ENCODE results near the gene CRLF1.

DNA sequence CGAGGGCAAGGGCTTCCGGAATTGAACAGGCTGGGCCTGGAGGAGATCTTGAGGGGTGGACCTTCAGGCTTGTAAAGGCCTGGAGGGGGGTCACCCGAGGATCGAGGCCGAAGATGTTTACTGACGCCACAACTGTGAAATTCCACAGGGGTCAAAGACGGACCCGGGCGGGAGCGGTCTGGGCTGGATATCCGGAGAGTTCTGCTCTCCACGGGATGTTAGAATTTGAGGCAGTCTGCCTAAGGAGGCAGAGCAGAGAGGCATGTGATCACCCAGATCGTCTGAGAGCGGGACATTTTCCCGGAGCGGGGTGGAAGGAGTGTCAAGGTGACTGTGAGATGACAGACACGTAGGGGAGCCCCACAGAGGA is 43.4 kb upstream of the CRLF1 start:
- no peak for TF ChIP-seq CTCF (IDR thresholded peaks at IDR 0.05; ENCODE audit: low read length)
- TF ChIP-seq EZH2 (optimal IDR thresholded peaks at IDR 0.05; ENCODE audit: low read depth, low read length) = no peak
- no peak for TF ChIP-seq EZH2phosphoT487 (IDR thresholded peaks at IDR 0.05; ENCODE audit: low read length)
